AG09309 (cell line): ENCODE measurements around the gene ST6GALNAC4.

Experiments
- DNase-seq: peaks from one replicate; pipeline ENCODE4 v3.0.0-alpha.2; 2010; ENCODE audit warnings: low read depth
- H3K4me3 ChIP-seq: 2 replicates; pipeline ENCODE4 v1.5.1; 2011; ENCODE audit warnings: mild to moderate bottlenecking, low read depth, low read length, moderate library complexity; ENCODE audit not compliant: control insufficient read depth
- CTCF ChIP-seq: IDR thresholded peaks from 2 replicates; pipeline ENCODE4 v1.5.1; 2011; ENCODE audit warnings: mild to moderate bottlenecking, low read depth, low read length, inconsistent platforms; ENCODE audit not compliant: insufficient read depth, control insufficient read depth; ENCODE audit errors: missing control alignments

ST6GALNAC4 gene

GRCh38 chr9:127907867-127908659 is 8.8 kb downstream of the ST6GALNAC4 start:
- H3K4me3 ChIP-seq = no peak overlapping the region
- no peak for DNase-seq
- TF ChIP-seq CTCF = no peak

GRCh38 chr9:127905788-127906191 is 11.1 kb downstream of the ST6GALNAC4 start:
- no peak for TF ChIP-seq CTCF
- DNase-seq = no peak
- no peak overlapping the region for H3K4me3 ChIP-seq

- no peak overlapping the region for H3K4me3 ChIP-seq
- TF ChIP-seq CTCF = no peak
- DNase-seq = no peak
Measured at GRCh38 chr9:127905004-127905728, 11.7 kb downstream of the ST6GALNAC4 start.

- TF ChIP-seq CTCF = no peak
- no peak overlapping the region for H3K4me3 ChIP-seq
- DNase-seq = no peak
Measured at GRCh38 chr9:127904561-127905003, 12.3 kb downstream of the ST6GALNAC4 start.

GRCh38 chr9:127903557-127904475 is 13.0 kb downstream of the ST6GALNAC4 start:
- H3K4me3 ChIP-seq = no peak overlapping the region
- TF ChIP-seq CTCF = no peak
- no peak for DNase-seq

GRCh38 chr9:127899128-127899943 is 17.5 kb downstream of the ST6GALNAC4 start, which contains the start of gene ST6GALNAC6:
ST6GALNAC6 (minus strand) TSS chr9:127899603; CDS start chr9:127897981, 1,622 bp downstream.
- H3K4me3 ChIP-seq = peak within 1 kb of the TSS; percentile 72
- no peak for TF ChIP-seq CTCF
- no peak for DNase-seq
